Esophagus muscularis mucosa (tissue), 4 donors: ENCODE measurements around the gene TRAP1.

Experiments
- CTCF ChIP-seq, 3 experiments: fragments of 200-600 bp in 2 of 3; fragments of 450-650 bp in 1 of 3; sonication (generic) in 2 of 3; IDR thresholded peaks; one replicate each; pipeline ENCODE4 v1.5.1; 2017 to 2019; ENCODE audit warnings: antibody characterized with exemption in 3 of 3, mild to moderate bottlenecking in 2 of 3, moderate library complexity in 1 of 3
- EP300 ChIP-seq: sonication (generic); formaldehyde crosslinking; IDR thresholded peaks from one replicate; pipeline ENCODE4 v1.6.1; 2017; ENCODE audit warnings: antibody characterized with exemption
- POLR2A ChIP-seq: fragments of 450-650 bp; IDR thresholded peaks from one replicate; pipeline ENCODE4 v1.6.1; 2017; ENCODE audit warnings: antibody characterized with exemption, moderate library complexity, mild to moderate bottlenecking, low read depth

- no peak for TF ChIP-seq POLR2A
- no peak for TF ChIP-seq EP300
- TF ChIP-seq CTCF (IDR thresholded peaks at IDR 0.05): no peak
Measured at GRCh38 chr16:3754772-3755171, 37.4 kb upstream of the TRAP1 start.
